ENCODE results near the gene NHLRC1. TPM values are rescaled to one million over a fixed set of nuclear protein-coding genes. Genes with fewer than 3 reads are reported as not detected.

NHLRC1 gene
- 0.40 and 1.2 TPM in 2 replicates for total RNA-seq

DNA sequence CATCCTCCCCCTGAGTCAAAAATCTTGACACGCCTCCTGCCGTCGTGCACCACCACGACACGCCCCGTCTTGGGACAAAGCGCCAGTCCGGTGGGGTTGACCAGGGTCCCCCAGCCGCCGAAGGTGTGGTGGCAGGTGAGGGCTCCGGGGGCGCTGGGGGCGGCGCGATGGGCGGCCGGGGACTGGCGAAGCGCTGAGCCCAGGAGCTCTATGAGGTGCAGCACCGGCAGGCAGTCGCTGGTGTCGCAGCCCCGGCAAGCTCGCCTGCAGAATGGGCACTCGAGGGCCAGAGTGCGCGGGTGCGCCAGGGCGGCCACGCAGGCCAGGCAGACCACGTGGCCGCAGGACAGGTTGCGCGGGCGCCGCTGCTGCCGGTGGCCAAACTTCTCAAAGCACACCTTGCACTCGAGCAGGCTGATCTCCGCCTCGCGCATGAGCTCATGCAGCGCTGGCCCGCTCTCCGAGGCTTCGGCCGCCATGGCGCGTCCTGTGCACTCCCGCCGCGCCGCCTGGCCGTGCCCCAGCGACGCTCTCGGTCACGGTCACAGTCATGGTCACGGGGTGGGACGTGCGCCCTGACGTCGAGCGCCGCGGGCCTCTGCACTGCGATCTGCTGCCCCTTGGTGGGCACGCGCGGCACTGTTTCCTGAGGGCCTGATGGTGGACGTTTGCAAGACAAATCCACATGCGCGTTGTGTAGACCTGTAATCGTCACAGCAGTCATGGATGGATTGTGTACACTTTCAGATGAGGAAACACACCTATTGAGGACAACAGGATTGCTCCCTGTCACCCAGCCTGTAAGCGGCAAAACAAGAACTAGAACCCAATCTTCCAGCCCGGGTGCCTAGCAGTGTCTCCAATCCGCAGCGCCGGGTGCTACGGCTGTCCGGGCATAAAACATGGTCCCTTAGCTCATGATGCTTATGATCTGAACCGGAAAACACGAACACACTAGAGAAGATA is at the start of gene NHLRC1:
Gene NHLRC1, minus strand, starts transcription at position 550 of the 966 bp plus-strand sequence. Its CDS starts 71 bp downstream, at position 479.
- H3K4me3 ChIP-seq (ENCODE audit: low read depth, low read length) = peak within 1 kb of the TSS; percentile 59
- peak; percentile 33 for DNase-seq (ENCODE audit: low read depth)
- TF ChIP-seq, protein P1, sequence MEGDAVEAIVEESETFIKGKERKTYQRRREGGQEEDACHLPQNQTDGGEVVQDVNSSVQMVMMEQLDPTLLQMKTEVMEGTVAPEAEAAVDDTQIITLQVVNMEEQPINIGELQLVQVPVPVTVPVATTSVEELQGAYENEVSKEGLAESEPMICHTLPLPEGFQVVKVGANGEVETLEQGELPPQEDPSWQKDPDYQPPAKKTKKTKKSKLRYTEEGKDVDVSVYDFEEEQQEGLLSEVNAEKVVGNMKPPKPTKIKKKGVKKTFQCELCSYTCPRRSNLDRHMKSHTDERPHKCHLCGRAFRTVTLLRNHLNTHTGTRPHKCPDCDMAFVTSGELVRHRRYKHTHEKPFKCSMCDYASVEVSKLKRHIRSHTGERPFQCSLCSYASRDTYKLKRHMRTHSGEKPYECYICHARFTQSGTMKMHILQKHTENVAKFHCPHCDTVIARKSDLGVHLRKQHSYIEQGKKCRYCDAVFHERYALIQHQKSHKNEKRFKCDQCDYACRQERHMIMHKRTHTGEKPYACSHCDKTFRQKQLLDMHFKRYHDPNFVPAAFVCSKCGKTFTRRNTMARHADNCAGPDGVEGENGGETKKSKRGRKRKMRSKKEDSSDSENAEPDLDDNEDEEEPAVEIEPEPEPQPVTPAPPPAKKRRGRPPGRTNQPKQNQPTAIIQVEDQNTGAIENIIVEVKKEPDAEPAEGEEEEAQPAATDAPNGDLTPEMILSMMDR (conservative IDR thresholded peaks at IDR 0.05; ENCODE audit: low read depth, low read length) = peak; percentile 89

DNA sequence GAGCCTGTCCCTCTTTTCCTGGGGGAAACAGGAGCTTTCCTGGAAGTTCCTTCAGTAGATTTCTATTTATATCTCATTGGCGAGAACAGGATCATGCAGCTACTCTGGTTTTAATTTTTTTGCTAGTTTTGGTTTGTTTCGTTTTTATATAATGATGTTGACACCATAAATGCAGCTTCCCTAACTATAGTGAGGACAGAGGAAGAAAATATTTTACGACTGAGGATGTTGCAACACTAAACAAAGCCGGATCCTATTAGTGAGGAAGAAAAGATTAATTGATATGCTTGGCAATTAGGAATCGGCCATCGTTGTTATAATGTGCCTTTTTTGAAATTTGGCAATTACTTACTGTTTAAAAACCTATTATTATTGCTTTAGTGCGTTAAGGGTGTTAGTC is 49.4 kb upstream of the NHLRC1 start:
- TF ChIP-seq, protein P1 (conservative IDR thresholded peaks at IDR 0.05; ENCODE audit: low read depth, low read length) = no peak
- DNase-seq (ENCODE audit: low read depth) = no peak

DNA sequence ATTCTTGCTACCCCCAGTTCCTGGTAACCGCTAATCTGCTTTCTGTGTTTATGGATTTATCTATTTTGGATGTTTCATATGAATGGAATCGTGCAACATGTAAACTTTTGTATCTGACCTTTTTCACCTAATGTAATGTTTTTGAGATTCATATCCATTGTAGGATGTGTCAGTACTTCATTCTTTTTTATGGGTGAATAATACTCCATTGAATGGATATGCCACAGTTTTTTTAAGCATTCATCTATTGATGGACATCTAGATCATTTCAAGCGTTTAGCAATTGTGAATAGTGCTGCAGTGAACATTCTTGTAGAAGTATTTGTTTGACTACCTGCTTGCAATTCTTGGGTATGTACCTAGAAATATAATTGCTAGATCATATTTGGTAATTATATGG is 45.8 kb upstream of the NHLRC1 start:
- TF ChIP-seq, protein P1 (conservative IDR thresholded peaks at IDR 0.05; ENCODE audit: low read depth, low read length) = no peak
- H3K4me3 ChIP-seq (ENCODE audit: low read depth, low read length) = no peak overlapping the region
- DNase-seq (ENCODE audit: low read depth) = no peak

More for the DNA sequence above, 49.4 kb upstream of the NHLRC1 start:
- no peak overlapping the region for H3K4me3 ChIP-seq (ENCODE audit: low read depth, low read length)

DNA sequence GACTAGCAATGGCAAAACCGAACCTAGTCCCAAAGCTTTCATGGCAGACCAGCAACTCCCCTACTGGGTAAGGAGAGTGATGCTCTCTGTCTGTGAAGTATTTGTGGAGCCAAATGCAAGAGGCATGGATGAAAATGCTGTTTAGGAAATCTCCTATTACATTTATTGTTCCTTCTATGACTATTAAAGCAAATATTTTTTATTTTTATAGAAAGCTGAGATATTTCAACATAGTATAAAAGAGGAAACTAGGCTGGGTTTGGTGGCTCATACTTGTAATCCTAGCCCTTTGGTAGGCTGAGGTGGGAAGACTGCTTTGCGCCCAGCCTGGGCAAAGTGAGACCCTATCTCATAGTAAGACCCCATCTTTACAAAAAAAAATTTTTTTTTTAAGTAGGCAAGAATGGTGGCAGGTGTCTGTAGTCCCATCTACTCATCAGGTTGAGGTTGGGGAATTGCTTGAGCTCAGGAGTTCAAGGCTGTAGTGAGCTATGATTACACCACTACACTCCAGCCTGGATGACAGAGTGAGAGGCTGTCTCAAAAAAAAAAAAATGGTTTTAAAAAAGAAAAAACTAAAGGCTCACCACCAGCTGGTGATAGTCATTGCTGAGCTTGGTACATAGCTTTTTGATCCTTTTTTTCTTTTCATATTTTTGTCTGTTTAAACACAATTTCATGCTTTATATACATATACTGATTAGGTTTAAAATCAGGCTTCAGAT is 44.0 kb upstream of the NHLRC1 start:
- TF ChIP-seq, protein P1 (conservative IDR thresholded peaks at IDR 0.05; ENCODE audit: low read depth, low read length) = no peak
- no peak for DNase-seq (ENCODE audit: low read depth)
- no peak overlapping the region for H3K4me3 ChIP-seq (ENCODE audit: low read depth, low read length)

DNA sequence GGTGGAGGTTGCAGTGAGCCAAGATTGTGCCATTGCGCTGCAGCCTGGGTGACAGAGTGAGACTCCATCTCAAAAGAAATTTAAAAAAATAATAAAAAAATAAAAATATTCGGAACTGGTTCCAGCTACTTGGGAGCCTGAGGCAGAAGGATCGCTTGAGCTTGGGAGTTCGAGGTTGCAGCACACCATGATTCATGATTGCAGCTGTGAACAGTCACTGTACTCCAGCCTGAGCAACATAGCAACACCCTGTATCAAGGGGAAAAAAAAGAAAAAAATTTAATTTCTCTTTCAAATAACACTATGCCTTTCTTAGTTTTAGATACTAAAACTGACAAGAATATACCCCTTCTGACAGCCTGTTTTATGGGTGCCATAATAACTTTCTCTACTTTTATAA is 43.3 kb upstream of the NHLRC1 start:
- no peak for DNase-seq (ENCODE audit: low read depth)
- no peak overlapping the region for H3K4me3 ChIP-seq (ENCODE audit: low read depth, low read length)
- TF ChIP-seq, protein P1 (conservative IDR thresholded peaks at IDR 0.05; ENCODE audit: low read depth, low read length) = no peak

DNA sequence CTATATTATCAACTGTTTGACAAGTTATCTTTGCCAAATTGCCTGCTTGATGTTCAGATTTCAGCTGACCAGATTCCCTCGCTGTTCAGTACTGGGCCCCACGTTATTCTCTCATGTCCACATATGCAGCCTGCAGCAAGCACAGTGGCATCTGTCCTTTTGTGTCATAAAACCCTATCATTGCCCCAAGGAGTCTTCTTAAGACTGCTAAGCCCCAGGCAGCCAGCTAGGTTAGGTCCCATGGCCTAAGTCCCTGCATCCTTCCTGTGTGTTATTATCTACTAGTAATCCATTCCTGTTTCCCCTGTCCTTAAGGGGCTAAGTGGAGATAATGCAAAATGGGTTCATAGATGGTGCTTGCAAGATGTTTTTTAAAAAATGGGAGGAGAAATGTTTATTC is 39.9 kb upstream of the NHLRC1 start:
- no peak for DNase-seq (ENCODE audit: low read depth)
- TF ChIP-seq, protein P1 (conservative IDR thresholded peaks at IDR 0.05; ENCODE audit: low read depth, low read length) = no peak
- H3K4me3 ChIP-seq (ENCODE audit: low read depth, low read length) = no peak overlapping the region

Measured in epithelial cell of proximal tubule (primary cell).